GM18520 (cell line): ENCODE results near the gene CCL4.

Experiments used
- ATAC-seq: cut with Tn5 transposase; IDR thresholded peaks from one replicate; pipeline ENCODE4 v1.9.1; 2021; ENCODE audit not compliant: unreplicated experiment

CCL4 gene

DNA sequence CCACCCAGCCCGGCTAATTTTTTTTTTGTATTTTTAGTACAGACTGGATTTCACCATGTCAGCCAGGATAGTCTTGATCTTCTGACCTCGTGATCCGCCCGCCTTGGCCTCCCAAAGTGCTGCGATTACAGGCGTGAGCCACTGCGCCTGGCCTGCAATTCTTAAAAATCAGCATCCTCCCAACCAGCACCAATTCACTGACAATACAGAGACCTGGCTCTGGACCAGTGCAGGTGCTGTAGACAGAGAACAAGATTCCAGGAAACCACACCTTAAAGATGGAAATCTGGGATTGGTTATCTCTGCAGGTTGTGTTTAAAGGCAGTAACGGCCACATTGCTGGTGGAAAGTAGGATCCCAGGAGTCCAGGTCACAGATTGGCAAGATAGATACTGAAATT, 39.2 kb downstream of the CCL4 start:
- ATAC-seq: no peak

DNA sequence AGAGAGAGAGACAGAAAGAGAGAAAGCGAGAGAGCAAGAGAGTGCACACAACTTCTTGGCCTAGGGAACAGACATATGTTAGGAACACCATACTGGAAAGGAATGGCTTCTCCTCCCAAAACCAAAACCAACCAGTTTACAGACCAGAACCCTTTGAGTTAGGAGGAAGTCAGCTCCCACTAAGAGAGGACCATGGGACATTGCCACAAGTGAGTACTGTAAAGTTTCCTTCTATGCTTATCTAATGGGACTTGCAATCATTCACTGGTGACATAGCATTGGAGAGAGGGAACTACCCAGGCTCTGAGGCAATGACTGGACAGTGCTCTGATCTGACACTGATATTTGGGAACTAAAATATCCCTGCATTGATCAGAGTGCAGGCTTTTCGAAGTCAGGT, 40.4 kb downstream of the CCL4 start:
- ATAC-seq: no peak

DNA sequence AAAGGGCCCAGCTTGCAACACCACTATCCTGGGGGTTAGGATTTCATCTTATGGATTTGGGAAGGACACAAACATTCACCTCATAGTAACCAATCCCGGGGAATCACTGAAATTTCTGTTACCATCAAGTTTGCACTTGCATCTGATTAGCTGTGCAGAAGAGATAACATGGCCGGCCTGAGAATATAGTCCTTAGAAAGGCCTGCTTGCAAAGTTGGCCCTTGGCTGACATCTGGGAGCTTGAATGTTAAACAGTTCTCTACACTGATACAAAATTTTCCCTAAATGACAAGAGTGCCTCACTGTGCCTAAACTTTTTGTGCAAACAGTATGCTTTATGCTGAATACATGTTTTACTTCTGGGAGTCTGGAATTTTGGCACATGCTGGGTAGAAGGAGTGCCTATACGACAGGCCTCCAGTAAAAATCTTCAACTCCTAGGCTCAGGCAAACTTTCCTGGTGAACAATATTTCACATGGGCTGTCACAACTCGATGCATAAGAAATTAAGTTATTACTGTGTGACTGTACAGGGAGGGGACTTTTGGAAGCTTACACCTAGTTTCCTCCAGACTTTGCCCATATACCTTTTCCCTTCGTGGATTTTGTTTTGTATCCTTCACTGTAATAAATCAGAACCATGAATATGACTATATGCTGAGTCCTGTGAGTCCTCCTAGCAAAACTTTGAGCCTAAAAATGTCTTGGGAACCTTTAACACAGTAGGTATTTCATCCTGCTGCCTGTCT, 41.5 kb downstream of the CCL4 start:
- no peak for ATAC-seq

DNA sequence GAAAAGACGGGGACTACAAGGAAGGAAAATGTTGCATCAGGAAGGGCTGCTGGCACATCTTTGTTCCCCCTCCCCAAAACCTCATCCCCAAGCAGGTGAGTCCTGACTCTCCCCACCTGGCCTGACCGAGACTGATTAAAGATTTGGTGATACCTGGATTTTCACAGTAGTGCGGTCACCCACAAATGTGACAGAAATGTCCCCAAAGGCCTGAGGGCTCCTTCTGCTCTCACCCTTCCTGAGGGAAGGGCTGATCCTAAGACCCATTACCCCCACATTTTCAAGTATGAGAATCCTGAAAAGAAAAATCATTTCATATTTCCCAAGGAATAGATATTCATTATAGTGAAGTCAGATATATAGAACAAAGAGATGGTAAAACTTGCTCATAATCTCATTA, 44.0 kb downstream of the CCL4 start:
- no peak for ATAC-seq

DNA sequence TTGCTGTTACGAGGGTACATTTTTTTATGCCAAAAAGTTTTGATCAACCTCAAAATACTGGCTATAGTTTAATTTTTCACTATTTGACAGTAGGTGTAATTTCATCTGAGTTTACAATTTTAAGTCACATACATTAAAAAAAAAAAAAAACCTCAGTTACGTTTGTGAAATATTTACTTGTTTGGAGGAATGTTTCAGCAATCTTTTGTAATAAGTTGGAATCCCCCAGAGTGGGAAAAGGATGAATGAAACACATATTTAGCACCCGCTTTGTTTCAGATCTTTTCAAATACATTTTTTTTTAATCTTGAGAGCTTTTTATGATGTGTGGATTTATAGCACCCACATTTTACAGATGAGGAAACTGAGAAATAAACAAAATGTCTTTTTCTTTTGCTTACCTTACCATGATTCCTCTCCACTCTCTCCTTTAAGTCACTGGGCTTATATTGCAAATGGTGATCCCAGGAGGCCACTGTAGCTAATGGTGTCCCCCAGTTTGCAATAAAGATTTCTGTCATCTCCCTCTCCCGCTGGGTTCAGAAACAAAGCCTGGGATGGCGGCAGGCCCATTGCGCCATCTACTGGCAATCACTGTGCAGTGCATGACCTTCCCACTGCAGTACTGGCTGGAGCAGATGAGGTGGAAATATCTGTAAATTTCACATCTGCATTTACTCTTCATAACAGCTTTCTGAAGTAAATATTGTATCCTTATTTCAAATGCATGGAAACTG, 45.1 kb downstream of the CCL4 start:
- no peak for ATAC-seq

DNA sequence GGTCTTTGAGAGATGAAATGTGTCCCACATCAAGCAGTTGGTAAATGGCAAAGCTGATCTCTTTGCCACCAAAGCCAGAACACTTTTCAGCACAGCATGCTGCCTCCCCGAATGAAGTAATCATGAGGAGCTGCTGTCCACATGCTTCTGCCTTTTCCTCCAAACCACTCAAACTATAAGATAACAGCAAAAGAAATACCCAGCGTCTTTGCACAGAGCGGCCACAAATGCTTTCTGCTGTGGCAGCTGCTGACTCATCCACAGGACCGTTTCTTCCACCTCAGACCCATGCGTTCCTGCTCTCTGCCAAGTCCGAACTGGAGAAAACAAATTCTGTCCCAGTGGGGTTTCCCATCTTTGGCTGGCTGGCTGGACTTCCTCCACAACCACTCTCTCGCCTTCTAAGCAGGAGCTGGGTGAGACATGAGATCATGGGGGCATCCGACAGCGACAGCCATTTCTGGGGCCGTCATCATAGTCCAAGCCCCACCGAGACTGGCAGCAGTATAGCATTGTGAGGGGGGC, 45.7 kb downstream of the CCL4 start:
- ATAC-seq: no peak

DNA sequence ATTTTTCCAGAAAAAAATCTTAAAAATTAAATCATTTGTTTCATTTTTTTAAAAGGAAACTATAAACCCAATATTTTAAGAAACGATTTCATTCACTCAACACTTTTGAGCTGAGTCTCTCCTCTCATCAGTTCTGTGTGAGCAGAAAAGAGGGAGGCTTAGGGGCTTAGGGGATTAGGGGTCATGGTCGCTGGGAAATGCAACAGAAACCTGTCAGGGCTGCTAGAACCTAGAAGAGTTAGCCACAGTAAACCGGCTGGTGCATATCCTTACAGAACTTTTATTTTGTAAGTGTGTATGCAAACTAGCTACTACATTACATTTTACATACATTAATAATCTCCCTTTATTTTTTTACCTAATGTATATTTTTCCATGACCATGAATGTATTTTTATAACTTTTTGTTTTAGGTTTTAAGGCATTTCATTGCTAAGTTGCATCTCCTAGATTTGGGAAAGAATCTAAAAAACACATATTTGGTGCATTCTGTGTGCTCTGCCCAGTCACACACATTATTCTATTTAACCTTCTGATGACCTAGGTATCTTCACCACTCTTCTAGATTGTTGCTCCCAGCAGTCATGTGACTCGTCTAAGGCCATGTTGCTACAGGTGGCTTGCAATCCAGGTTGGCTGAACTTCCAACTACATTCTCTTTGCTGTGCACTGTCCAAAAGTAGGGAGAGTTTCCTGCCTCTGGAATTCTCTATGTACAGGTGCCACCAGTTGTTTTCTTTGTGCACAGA, 48.4 kb downstream of the CCL4 start:
- no peak for ATAC-seq

DNA sequence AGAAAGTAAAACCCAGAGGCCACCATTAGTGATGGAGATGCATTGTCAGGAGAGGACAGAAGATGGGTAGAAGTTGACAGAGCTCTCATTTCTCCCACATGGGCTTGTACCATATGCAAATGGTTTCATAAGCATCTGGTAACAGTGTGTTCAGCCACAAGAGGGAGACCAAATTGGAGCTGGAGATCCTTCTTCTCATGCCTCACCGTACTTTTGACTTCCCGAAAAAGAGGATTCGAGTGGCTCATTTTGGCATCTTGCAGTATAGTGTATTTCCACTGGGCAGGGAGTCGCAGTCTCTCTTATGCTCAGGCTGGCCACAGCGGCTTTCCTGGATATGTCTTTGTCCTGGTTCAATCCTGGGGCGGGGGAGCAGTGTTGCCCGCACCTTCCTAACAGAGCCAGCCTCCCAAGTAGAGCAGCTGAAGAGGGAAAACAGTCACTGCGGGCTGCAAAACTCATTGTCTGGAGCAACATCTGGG, 49.1 kb downstream of the CCL4 start:
- no peak for ATAC-seq

DNA sequence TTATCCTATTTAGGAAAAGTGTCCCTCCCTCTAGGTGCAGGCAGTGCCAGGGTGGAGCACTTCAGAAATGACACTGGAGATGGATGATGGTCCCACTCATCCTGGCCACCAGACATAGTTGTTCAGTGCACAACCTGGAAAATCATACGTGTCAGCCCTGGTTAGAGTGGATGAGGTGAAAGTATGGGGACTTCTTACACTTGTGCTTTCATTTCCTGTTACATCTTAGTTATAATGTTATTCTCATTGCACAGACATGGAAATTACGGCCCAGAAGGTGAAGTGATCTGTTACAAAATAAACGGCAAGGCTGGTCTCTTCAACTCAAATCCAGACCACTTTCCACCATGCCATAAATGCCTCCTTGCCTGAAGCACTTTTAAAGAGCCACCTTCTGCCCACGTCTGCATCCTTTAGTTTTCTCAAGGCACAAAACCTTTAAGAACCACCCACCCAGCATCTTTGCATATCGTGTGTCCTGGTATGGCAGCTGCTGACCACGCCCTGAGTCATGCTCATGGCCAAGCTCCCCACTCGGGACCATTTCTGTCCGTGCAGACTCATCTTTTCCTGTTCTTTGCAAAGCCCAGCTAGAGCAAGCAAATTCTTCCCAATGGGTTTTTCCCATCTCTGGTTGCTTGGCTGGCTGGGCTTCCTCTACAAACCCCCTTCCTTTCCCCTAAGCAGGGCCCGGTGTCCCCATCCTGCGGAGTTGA, 50.4 kb downstream of the CCL4 start:
- ATAC-seq: no peak
